Effector CD4-positive, alpha-beta T cell (primary cell): ENCODE data around the gene PAQR8.

Source experiments
- DNase-seq: peaks from one replicate; pipeline ENCODE4 v3.0.0-alpha.2; 2020
- total RNA-seq: gene quantifications from one replicate; lab custom pipeline; 2026; lab: John Stamatoyannopoulos, UW

The PAQR8 gene, protein sequence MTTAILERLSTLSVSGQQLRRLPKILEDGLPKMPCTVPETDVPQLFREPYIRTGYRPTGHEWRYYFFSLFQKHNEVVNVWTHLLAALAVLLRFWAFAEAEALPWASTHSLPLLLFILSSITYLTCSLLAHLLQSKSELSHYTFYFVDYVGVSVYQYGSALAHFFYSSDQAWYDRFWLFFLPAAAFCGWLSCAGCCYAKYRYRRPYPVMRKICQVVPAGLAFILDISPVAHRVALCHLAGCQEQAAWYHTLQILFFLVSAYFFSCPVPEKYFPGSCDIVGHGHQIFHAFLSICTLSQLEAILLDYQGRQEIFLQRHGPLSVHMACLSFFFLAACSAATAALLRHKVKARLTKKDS
- 19.3 reads per million, percentile 46 among the genes with 10 or more reads in this experiment for total RNA-seq

DNA sequence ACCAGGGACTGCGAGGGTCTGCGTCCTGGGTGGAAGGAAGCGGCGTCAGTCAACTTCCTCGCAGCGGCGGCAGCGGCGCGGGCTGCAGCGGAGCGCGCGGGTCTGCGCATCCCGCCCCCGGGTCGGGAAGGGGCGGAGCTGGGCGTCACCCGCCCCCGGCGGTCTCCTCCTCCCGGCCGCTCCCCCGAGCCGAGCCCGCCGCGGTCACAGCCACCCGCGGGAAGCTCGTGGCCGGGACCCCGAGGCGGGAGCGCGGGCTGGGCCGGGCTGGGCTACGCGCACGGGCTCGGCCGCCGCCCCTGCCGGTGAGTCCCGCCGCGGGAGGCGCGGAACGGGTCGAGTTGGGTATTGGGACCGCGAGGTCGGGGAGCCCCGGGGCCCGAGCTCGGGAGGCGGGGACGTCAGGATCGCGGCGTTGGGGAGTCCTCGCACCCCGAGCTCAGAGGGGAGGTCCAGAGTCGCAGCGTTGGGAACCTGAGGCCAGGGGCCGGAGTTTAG is at the start of gene PAQR8:
PAQR8 (plus strand) TSS at position 207 of the 498 bp plus-strand sequence. CDS start 41,063 bp downstream, outside the sequence.
- DNase-seq: peak; percentile 70

DNA sequence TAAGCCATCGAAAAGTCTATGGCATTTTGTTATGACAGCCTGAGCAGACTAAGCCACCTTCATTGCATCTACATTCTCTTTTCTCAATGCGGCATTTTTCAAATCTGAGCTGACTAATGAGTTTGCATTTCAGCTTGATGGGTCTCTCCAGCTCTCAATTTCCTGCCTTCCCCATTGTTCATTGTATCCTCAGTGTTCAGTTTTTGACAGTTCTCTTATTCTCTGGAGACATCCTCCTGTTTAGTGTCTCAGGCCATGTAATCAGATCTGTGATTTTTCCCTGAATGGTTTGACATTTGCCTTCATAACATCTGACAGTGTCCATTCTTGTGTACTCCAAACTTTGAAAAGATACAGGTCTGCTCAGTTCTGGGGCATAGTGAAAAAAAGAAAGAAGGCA is 49.5 kb upstream of the PAQR8 start:
- no peak for DNase-seq

DNA sequence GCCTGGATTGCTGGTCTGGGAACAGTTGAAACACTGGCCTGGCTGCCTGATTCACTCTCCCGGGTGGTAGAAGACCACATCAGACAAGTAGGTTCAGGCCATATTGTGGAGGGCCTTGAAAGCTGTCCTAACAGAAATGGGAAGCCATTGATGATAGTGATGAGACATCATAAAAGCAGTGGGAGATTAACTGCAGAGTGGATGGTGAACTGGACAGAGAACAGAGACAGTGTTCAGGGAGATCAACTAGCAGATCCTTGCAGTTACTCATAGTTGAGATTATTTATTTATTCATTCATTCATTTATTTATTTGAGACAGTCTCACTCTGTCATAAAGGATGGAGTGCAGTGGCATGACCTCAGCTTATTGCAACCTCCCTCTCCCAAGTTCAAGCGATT is 47.2 kb upstream of the PAQR8 start:
- no peak for DNase-seq

DNA sequence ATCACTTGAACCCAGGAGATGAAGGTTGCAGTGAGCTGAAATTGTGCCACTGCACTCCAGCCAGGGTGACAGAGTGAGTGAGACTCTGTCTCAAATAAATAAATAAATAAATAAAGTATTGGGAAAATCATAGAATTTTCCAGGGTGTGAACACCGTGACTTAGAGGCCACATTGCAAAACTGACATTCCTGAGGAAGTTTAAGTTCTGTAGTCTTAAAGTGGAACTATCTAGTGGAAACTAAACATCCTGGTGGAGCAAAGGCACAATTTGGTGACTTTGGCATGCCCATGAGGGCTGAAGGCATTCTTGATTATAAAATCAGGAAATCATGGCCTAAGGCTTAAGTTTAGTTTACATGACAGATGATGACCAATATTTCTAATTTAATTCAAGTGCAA is 44.7 kb upstream of the PAQR8 start:
- no peak for DNase-seq

DNA sequence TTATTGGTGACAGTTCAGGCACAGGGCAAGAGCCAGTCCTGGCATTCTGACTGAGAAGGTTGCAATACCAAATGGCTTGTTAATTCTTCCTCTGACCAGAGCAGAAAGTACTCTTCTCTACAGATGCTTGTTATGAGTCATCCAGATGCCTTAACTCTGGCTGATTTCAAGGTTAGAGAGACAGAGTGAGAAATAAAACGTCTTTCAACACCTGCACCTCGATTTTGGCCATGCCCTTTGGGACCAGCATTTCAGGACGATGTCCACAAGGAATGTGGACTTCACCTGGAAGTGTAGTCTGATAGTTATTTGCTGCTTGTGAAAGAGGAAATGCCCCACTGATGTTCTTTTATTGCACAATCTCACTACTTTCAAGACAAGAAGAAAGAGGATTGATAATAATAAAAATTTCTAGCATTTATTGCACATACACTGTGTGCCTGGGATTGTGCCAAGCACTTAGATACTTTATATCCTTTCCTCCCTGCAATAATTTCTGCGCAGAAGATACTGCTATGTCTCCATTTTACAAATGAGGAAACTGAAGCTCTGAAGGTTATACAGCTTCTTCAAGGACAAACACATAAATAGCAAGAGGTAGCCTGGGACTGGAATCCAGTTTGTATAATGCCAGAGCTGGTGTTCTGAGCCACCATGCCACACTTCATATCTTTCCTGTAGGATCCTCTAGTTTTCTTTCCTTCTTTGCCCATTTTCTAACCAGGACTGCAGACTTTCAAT is 43.9 kb upstream of the PAQR8 start:
- no peak for DNase-seq

DNA sequence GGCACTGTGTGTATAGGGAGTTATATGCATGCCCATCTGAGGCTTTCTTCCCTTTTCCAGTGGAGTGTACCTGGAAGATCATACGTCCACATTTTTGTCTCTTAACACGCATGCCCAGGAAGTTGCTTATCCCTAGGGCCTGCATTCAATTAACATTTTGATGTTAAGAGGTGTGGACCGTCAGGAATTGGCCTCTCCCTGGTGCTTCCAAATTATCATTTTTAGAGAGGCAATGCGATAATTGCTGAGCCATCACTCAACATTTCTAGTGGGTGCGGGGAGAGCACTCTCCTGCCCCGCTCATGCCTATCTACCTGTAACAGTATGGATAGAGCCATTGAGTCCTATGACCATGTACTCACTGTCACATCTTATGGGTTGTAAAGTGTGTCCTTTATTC is 37.8 kb upstream of the PAQR8 start:
- DNase-seq: no peak

DNA sequence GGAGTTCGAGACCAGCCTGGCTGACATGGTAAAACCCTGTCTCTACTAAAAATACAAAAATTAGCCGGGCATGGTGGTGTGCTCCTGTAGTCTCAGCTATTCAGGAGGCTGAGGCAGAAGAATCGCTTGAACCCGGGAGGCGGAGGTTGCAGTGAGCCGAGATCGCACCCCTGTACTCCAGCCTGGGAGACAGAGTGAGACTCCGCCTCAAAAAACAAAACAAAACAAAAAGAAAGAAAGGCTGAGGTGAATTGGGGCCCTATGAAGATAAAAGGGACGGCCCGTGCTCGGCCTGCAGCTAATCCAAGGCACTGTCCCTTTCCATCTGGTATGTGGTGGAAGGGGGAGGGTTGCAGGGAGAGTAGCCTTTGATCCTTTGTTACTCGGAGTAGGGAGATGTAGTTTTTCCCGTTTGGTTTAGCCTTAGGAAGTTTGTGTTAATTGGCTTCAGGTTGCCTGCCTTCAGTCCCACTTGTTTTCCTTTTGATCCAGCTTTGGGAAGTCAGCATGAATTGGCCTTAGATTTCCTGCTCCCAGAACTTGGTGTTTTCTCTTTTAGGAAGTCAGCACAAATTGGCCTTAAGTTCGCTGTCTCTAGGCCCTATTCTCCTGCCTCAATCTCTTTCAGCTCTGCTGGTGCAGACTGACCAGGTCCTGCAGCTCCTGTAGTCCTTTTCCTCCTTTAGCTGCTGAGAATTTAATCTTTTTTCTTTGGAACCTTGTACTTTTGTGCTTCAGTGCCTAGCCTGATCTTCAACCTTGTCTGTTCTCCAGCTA is 36.1 kb upstream of the PAQR8 start:
- no peak for DNase-seq

DNA sequence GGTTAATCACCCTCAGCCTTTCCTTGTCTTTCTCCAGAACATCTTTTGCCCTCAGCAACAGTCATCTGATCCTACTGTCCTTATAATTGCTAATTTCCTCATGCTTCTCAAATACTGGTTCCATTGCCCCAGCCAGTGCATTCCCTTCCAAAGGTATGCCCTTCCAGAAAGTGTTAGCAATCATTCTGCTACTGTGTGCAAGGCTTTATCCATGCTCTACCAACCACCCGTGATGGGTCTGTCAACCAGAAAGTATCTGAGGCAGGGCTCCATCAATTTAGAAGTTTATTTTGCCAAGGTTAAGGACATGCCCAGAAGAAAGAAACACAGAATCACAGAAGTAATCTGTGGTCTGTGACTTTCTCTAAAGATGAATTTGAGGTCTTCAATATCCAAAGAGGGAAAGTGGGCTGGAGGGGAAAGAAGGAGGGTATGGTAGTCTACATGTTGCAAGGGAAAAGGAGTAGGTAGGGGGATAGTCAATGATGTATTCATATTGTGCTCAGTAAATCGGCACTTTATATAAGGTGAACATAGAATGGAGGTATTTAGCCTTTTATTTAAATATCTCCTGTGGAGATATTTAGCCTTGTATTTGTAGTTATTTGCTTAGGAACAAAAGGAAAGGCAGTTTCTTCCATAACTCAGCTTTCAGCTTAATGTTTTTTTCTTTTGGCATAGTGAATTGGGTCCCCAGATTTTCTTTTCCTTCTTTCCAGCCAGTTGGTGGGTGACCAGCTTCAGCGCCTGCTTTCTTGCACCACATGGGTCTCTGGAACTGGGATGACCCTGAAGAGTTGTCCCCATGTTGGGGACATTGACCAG is 35.2 kb upstream of the PAQR8 start:
- DNase-seq: no peak

DNA sequence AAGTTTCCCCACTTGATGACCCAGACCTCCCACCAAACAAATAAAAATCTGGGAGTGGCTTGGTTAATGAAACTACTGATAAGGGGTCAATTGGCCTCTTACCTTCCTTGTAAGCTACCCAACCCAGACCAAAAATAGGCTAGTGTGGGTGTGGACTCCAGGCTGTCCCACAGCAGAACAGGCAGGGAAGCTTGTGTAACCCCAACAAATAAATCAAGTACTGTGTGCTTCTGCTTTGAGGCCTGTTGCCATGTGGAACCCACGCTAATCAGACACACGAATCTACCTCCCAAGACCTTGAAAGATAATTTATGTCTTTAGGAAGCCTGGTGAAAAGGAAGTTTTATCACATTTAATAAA is 33.7 kb upstream of the PAQR8 start:
- DNase-seq: no peak

DNA sequence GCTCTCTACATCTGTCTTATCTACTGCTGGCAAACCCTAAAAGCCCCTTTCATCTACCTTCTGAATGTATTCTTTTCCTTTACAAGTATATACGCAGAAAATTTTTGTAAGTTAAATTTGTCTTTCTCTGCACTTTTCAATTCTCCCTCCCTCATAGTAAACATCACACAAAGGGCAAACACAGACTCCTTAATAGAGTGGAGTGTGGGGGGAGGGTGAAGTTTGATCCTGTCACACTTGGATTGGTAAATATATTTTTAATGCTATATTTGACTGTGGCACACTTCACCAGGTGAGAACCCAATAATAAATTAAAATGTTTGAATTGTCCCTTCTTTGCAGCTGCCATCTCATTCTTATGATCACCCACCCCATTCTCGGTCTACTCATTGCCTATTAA is 33.2 kb upstream of the PAQR8 start:
- no peak for DNase-seq

DNA sequence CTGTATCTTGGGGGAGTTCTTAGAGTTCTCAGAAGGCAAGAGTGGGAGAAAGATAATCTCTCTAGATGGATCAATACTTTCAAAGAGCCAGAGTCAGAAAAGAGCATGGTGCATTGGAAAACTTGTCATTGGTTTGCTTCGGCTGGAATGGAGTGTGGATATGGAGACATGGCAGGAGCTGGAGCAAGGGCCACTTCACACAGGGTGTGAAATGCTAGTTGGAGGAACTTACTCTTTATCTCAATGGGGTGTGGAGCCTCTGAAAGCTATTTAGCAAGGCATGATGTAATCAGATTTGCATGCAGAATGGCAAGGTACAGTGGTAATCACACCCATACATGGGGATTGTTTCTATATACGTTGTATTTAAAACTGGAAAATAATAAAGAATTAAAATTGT is 31.5 kb upstream of the PAQR8 start:
- no peak for DNase-seq

DNA sequence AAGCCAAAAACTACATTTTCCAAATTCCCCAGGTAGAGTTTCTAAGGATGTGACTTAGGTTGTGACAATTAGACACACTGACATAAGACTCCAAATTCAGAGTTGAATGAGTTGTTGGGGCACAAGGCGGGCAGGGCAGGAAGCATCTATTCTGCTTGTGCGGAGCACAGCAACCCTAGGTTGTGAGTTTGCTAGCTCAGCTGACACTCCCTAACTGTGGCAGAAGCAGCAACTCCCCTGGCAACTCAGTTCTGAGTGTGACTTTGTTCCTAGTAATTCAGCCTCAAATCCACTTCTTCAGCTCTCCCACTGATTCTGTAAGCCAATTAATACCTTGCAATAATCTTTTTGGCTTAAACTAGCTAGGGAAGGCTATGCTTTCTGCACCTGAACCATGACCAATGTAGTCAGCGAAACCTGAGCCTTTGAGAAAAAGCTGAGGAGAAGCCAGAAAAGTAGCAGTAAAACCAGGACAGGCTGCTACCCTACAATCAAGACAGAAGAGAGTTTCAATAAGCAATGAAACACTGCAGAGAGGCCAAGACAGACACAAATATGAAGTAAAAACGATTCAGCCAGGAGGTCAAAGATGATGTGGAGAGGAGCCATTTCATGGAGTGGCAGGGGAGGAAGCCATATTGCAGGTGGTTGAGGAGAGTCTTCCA is 30.0 kb upstream of the PAQR8 start:
- DNase-seq: no peak

DNA sequence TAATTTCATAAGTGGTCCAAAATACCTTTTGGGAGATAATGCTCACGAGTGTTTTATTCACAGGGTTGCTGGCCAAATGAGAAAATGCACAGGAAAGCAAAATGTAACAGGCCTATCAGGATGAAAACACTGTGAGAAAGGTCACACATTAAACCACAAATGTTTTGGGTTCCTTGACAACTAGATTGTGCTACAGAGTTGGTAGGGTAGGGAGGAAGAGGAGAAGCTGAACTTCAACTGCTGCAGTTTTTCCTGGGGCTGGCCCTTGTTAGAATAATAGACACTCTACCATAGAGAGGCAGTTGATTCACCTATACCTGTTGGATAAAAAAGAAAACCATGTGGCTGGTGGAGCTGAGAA is 28.1 kb upstream of the PAQR8 start:
- DNase-seq: no peak

DNA sequence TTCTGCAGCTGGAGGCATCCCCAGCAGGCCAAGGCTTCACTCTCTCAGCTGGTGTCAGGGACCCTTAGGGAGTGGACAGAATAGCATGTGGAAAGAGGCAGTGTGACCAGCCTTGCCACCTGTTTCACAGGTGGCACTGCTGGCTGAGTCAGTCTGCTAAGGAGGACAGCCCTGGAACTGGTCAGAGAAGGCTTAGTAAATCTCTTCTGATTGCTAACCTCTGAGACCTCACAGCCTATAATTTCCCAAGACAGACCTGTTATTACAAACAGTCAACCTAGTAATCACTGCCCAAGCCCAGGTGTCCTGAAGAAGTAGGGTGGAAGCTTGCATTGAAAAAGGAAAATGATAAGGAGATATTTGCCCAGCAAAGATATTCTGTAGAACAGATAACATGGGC is 26.4 kb upstream of the PAQR8 start:
- DNase-seq: no peak

DNA sequence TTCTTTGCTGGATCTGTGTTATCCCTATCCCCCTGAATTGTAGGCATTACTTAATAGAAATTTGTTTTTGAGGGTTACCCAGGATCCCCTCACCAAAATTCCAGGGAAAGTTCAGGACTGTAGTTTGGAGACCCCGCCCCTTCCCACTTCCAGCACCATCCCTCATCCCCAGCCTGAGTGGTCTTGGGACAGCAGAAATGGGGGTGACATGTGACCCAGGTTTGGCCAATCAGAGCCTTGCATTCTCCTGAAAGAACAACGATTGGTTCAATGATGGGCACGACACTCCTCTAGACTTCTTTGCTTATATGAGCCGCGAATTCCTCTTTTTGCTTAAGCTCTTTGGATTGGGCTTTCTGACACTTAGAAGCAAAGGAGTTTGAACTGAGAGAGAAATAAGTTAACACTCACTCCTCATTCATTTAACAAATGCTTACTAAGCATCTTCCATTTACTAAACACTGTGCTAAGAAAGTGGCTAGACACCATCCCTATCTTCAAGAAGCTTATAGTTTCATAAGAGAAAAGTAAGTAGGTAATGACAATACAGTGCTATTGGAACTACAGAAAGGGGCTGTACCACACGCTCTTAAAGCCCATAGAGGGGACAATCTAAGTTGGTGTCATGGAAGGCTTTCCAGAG is 24.9 kb upstream of the PAQR8 start:
- DNase-seq: no peak

DNA sequence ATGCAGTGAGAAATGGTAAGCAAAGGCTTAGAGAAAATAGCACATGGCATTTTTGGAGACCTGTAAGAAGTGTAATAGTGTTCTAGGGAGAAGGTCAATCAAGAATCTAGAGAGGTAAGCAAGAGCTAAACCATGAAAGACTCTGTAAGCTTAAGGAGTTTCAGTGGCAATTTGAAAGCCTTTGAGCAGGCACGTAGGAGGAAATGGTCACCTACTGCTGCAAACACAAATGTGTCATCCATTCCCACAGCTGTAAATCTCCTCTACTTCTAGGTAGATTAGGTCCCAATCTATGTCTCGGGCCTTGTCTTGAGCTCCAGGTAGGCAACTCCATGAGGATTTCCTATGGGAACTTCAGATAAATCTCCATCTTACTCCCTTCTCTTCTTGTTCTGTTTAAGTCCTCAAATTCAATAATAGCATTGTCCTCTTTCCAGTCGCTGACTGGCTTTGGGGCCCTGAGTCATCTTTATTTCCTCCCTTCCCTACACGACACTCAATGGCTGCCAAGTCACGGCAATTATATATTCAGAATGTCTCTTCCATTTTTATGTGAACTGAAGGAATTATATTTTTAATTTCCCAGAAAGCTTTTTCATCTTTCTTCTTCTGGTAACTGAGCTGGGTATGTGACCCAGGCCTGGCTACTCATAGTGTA is 24.2 kb upstream of the PAQR8 start:
- no peak for DNase-seq

DNA sequence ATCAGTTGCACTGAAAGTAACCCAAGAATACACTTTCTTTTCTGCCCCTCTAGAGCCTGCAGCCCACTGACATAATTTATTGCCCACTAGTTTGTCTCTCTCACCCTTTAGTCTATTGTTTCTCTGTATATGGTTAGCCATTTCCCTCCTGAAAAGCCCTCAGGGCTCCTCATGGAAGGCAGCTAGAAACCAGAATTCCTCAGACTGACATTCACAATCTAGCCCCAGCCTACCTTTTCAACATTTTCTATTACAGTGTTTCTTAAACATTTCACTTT is 21.4 kb upstream of the PAQR8 start:
- DNase-seq: no peak

DNA sequence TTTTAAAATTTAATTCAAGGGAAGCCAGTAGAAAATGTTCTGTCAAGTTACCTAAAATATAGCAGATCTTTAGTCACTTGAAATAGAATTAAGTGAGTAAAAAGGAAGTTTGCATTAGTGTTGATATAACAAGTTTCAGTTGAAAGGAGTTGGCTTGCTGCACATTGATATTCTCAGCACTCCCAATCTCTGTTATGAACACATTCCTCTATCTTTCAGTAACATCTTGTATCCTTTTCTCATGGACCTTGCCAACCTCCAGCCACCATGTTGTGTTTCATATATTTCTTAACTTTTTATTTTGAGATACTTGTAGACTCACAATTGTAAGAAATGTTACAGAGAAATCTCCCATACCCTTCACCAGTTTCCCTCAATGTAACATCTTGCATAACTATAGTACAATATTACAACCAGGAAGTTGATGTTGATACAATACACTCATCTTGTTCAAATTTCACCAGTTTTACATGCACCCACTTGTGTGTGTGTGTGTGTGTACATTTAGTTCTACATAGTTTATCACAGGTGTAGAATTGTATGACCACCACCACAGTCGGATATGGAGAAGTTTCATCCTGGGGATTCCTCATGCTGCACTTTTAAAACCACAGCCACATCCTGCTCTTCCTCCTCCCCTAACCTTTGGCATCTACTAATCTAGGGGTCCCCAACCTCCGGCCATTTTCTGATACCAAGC is 20.2 kb upstream of the PAQR8 start:
- DNase-seq: no peak

DNA sequence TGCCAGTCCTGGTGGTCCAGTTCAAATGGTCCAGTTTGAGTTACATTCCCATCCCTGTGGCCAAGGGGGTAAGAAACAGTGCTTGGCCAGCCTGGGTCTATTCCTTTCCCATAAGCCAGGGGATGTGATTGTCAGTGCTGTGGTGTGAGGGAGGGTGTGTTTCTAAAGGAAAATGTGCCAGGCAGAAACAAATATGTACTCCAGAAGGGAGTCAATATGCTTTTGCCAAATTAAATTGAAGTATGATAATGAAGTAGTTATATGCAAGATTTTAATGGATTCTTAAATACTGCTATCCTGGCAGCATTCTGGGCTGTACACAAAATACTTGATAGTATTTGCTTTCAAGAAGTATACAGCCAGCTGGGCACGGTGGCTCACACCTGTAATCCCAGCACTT is 16.6 kb upstream of the PAQR8 start:
- DNase-seq: no peak

DNA sequence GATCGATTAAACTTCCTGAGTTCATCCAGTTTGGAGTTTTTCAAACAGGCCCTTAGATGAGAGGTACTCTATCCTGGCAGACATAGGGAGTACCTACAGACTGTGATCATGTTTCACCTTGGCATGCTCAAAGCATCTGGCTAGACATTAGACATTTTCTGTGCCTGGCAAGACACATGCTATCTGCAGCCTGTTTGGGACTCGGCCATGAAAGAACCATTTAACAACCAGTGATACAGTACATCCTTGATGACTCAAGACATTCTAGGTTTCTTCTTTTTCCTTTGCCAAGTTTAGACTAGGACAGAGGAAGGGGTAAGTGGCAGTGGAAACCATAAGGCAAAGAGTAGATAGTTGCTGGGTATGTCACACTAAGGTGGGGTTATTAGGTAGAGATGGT is 15.4 kb upstream of the PAQR8 start:
- DNase-seq: no peak

DNA sequence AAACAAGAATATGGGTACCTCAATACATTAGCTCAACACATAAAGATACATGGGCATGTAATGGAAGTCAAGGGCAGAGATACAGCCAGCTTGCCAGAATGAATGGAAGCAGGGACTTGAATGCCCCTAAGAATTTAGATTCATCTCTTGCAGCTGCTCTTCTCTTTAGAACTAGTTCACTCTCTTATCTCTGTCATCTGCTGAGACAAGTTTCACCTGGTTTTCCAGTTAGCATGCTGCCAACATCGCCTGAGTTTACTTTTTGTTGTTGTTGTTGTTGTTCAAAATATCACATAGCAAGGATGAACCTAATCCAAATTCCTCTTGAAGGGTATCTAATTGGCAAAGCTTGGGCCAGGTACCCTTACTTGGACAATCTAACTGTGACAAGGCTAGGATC is 14.1 kb upstream of the PAQR8 start:
- DNase-seq: no peak
